HG02981 (cell line): Measurements from ENCODE around the gene EIF3I.

Experiments
- ATAC-seq: cut with Tn5 transposase; IDR thresholded peaks from one replicate; pipeline ENCODE4 v1.9.1; 2021; ENCODE audit warnings: mild to moderate bottlenecking, moderate library complexity; ENCODE audit not compliant: unreplicated experiment

Gene EIF3I

GRCh38 chr1:32228771-32229170, 6.6 kb downstream of the EIF3I start:
- ATAC-seq = no peak

- ATAC-seq = no peak
These were observed 9.7 kb downstream of the EIF3I start for GRCh38 chr1:32231843-32232432.

- ATAC-seq = no peak
These were observed 10.5 kb downstream of the EIF3I start for GRCh38 chr1:32232558-32233304.

- ATAC-seq = no peak
These were observed 12.6 kb downstream of the EIF3I start for GRCh38 chr1:32234792-32235191.

GRCh38 chr1:32239337-32239736, 17.1 kb downstream of the EIF3I start:
- no peak for ATAC-seq

- no peak for ATAC-seq
These were observed 17.6 kb downstream of the EIF3I start for GRCh38 chr1:32239790-32240139.

DNA sequence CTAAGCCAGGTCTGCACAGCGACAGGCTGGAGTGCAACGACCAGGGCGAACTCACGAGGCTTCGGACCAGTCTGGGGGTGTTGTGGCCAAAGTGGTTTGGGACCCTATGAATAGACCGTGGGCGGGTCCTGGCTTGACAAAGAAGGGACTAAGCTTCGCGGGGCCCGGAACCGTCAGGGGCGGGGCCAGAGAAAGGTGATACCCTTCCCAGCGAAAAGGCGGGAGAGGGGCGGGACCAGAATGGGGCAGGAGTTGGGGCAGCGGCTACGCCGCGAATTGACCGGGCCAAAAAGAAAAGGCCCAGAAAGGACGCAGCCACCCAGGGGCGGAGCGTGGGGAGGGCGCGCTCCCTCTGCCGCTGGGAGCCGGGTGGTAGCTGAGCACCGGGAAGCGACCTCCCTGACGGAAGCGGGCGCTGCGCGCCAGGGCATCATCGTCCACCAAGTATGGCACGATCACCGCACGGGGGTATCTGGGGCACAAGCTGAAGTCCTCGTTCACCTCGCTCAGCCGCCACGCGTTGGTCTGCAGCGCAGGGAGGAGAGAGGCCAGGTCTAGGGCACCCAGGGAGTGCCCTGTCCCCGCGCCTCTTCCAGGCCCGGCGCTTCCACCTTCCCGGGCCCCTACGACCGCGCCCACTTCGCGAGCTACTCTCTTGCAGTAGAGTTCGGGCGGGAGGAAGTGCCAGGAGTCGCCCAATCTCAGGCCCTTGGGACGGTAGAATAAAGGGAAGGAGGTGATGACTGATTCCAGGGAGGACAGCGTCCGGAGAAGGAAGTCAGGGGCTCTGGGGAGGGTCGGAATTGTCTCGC, 18.1 kb downstream of the EIF3I start:
- ATAC-seq = peak; percentile 48

DNA sequence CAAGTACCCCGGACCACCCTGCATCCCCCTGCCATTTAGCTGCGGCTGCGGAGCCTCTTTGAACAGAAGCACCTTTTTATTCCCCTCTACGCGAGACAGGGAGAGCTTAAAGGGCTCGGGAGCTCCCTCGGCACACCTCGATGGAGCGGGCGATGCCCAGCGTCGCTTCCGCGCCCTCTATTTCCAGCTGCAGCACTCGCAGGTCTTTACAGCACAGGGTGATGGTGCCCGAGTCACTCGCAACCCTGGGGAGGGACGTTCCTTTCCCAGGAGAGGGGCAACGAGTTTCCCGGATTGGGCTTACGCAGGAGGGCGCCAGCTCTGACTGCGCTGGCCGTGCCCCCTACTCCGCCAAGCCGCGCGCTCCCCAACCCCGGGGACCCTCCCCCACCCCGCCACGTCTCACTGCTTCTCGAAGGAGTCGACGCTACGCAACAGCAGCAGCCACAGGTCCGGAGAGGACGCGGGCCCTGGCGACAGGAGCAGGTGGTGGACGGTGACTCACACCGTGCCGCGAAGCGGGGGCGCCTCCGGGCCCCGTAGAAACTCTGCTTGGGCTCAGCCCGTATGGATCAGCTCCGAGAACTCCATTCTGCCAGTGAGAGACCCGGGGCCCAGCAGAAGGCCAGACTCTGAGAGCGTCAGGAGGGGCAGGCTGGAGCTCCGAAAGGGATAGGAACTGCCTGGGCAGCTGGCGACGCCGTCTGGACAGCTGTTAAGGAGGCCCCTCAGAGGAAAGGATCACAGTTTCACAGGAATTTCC, 19.0 kb downstream of the EIF3I start:
- ATAC-seq = peak; percentile 49

DNA sequence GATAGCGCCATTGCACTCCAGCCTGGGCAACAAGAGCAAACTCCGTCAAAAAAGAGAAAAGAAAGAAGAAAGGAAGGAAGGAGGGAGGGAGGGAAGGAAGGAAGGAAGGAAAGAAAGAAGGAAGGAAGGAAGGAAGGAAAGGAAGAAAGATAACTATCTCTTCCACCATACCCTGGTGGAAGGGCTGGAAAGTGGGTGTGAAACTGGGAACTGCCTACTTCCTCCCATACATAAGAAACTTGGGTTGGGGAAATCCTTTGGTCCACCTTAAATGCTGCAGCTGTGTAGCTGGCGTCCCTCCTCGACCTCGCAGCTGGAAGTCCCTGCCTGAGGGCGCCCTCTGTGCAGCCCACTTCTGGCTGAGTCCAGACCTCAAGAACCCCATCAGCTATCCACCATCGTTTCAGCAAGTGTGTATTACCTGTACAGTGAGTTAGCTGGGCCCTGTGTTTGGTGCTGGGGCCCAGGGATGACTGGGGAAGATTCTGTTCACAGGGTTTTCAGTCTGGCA, 20.2 kb downstream of the EIF3I start:
- no peak for ATAC-seq

DNA sequence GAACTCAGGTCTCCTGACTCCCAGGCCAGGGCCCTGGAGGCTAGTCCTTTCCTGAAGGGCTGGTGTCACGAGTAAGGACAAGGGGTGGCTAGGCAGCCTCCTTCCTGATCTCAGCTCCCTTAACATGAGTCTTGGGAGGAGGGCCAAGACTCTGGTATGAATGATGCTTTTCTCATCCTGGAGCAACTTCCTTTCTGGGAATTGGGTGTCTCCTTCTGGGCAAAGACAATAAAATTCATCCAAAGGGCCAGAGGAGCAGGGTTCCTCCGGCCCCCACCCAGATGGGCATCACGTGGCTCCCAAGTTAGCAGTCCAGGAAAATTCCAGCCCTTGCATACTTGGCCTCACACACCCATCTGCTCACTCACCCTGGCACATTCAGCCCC, 24.7 kb downstream of the EIF3I start, which contains the start of gene FAM167B:
TSS of gene FAM167B (plus strand) at position 335 of the 386 bp plus-strand sequence. CDS start 200 bp downstream, outside the sequence.
- ATAC-seq = no peak

- ATAC-seq = no peak
These were observed 25.2 kb downstream of the EIF3I start for GRCh38 chr1:32247452-32247851.

GRCh38 chr1:32247983-32248889, 26.0 kb downstream of the EIF3I start:
- ATAC-seq = peak; percentile 39

- peak; percentile 49 for ATAC-seq
These were observed 27.8 kb downstream of the EIF3I start for GRCh38 chr1:32249831-32250525.

DNA sequence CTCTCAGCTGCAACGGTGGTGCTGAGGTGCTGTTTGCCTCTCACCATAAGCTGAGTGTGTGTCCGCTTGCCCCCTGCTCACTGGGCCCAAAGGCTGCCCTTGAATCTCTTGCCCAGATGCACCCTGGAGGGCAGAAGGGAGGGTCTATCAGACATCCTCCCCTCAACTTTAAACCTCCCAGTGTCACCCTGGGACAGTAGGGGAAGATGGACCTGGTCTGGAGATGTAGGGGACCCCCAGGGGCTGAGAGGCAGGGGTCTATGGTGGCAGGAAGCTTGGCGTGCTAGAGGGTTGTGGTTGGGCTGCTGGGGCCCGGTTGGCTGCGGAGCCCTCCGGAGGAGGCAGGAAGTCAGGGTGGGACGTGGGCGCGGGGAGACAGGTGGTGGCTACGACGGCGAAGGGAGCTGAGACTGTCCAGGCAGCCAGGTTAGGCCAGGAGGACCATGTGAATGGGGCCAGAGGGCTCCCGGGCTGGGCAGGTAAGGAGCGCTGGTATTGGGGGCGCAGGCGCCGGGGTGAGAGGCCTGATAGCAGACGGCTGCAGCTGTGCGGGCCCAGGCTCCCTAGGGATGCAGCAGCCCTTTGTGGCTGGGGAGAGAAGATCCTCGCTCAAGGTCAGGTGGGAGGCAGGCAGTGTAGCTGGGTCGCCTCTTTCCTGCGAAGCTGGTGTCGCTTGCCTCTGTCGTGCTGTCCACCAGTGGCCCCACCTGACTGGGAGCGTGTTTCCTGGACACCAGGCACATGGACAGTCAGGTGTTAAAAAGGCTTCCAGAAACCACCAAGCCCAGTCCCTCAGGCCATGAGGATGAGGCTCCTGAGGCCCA, 28.9 kb downstream of the EIF3I start, which contains the start of gene LCK:
TSS of gene LCK (plus strand) at position 373 of the 824 bp plus-strand sequence. CDS start 23,065 bp downstream, outside the sequence.
- no peak for ATAC-seq

DNA sequence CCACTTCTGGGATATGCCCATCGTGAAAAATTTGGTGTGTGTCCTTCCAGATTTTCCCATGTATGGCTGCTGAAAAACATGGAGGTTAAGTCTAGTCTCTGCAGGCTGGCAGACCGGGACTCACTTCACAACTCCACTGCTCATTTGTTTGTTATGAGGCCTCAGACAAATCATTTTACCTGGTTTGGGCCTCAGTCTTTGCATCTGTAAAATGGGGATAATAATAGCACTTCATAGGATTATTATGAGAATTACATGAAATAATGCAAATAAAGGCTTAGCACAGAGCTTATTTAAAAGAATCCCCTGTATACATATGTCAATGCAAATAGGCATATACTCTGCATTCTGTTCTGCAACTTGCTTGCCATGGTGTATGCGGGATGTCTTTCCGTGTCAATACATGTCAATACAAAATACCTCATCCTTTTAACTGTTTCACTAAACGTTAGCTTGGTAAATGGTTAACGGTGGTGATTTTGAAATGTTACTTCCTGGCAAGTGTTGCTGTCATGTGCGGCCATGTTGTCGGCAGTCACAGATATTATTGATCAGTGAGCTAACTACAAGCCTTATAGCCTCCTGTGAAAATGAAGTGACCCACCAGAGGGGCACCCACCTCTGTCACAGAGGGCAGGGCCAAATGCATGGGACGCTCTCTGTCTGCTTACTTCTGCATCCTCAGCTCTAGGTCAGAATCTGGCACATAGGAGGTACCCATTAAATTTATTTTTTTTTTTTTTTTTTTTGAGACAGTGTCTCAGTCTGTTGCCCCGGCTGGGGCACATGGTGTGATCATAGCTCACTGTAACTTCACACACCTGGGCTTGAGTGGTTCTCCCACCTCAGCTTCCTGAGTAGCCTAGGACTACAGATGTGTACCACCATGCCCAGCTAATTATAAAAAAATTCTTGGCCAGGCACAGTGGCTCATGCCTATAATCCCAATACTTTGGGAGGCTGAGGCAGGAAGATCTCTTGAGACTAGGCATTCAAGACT, 33.2 kb downstream of the EIF3I start:
- ATAC-seq = no peak

DNA sequence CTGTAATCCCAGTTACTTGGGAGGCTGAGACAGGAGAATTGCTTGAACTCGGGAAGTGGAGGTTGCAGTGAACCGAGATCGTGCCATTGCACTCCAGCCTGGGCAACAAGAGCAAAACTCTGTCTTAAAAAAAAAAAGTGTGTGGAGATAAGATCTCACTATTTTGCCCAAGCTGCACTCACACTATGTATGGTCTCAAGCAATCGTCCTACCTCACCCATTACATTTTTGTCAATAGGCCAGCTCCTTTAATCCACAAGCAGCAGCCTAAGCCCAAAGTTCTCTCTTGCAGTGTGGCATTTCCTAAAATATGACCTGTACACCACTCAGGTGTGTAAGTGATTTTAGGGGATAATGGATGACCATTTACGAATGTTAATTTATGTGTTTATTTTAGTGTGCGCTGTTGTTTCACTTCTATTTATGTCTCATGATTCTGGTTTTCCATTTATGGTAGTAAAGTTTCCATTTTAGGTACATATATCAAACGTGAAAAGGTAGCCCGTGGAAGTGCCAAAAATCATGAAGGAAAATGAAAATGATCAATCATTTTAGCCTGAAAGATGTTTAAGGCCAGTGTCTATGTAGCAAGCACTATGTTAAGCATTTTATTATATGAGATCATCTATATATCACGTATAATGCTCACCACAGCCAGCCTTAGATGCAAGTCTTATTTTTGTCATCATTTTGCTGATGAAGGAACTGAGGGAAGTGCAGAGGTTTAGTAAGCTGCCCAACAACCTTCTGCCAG, 34.4 kb downstream of the EIF3I start:
- no peak for ATAC-seq

- ATAC-seq = no peak
These were observed 35.0 kb downstream of the EIF3I start for GRCh38 chr1:32257227-32257508.
